Measurements from ENCODE around the gene ANGPTL8.

GRCh38 chr19:11238781-11239376 lies 540 bp upstream of the ANGPTL8 start:
- TF ChIP-seq CTCF (IDR thresholded peaks at IDR 0.05) (no peak), POLR2A (IDR thresholded peaks at IDR 0.05) (no peak)
